ENCODE results near the gene ADI1.

ADI1 gene

DNA sequence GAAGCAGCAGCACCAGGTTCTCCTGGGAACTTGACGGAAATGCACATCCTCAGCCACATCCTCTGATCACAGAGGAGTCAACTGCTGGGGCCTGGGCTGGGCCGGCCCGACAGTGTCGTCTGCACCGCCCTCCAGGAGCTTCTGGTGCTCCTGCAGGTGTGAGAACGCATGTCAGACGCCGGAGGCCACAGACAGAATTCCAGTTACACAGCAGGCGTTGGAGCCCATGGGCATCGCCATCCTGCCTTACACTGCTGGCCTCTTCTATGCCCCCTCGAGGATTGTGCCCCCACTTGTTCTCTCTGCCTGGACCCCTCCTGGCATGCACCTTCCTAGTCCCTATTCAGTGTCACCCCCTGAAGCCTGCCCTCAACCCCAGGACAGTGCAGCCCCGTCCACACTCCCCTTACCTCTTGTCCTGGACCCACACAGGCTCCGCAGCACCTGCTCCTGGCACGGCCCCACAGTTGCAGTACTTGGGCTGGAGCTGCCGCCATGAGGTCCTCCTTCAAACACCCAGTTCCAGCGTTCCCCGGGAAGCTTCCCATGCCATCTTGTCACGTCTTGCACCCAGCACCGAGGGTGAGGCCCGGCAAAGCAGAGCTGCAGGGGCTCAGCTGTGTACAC lies 37.5 kb downstream of the ADI1 start:
- DNase-seq (ENCODE audit: low read depth, low spot score) = no peak

- DNase-seq (ENCODE audit: low read depth, low spot score) = no peak
These were observed 38.3 kb downstream of the ADI1 start for GRCh38 chr2:3481011-3481400.

- DNase-seq (ENCODE audit: low read depth, low spot score) = no peak
These were observed 38.9 kb downstream of the ADI1 start for GRCh38 chr2:3480352-3481010.

GRCh38 chr2:3479430-3480320 lies 39.7 kb downstream of the ADI1 start:
- no peak for DNase-seq (ENCODE audit: low read depth, low spot score)

DNA sequence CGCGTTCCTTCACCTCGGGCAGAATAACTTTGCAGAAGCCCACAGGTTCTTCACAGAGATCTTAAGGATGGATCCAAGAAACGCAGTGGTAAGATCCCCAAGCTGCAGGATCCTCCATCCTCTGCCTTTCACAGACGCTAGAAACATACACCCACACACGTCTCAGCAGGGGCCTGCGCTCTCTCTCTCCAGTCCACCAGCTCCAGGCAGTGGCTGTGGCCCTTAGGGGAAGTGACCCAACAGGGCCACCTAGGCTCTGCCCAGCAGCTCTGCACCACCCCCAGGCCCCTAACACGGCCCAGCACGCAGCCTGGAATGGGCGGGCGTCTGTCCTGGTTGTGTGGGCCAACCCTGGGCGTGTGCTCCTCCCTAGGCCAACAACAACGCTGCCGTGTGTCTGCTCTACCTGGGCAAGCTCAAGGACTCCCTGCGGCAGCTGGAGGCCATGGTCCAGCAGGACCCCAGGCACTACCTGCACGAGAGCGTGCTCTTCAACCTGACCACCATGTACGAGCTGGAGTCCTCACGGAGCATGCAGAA lies 40.4 kb downstream of the ADI1 start:
- no peak for DNase-seq (ENCODE audit: low read depth, low spot score)

DNA sequence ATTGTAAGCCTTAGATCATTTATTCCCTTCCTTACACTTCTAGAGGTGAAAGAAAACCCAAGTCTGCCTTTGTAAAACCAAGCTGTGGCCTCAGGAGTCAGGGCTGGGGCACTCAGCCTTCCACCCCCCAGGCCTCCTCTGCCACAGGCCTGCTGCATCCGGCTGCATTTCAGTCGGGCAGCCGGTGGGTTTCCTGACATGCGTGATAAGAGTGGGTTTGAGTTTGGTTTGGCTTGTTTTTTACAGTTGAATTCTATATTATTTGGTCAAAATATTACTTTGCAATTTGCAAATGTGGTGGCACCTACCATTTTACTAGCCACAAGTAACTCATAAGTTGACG lies 42.4 kb downstream of the ADI1 start:
- no peak for DNase-seq (ENCODE audit: low read depth, low spot score)

GRCh38 chr2:3476321-3476984 lies 42.9 kb downstream of the ADI1 start:
- DNase-seq (ENCODE audit: low read depth, low spot score) = no peak

GRCh38 chr2:3475771-3476170 lies 43.6 kb downstream of the ADI1 start:
- DNase-seq (ENCODE audit: low read depth, low spot score) = no peak

- no peak for DNase-seq (ENCODE audit: low read depth, low spot score)
These were observed 46.4 kb downstream of the ADI1 start for GRCh38 chr2:3472966-3473365.

- DNase-seq (ENCODE audit: low read depth, low spot score) = no peak
These were observed 47.0 kb downstream of the ADI1 start for GRCh38 chr2:3472296-3472695.

- DNase-seq (ENCODE audit: low read depth, low spot score) = no peak
These were observed 48.2 kb downstream of the ADI1 start for GRCh38 chr2:3470856-3471737.

GRCh38 chr2:3470166-3470651 lies 49.1 kb downstream of the ADI1 start:
- DNase-seq (ENCODE audit: low read depth, low spot score) = no peak

- no peak for DNase-seq (ENCODE audit: low read depth, low spot score)
These were observed 49.8 kb downstream of the ADI1 start for GRCh38 chr2:3469486-3469885.

- no peak for DNase-seq (ENCODE audit: low read depth, low spot score)
These were observed 50.9 kb downstream of the ADI1 start for GRCh38 chr2:3468296-3468988.

GRCh38 chr2:3467654-3468053 lies 51.7 kb downstream of the ADI1 start:
- no peak for DNase-seq (ENCODE audit: low read depth, low spot score)

DNA sequence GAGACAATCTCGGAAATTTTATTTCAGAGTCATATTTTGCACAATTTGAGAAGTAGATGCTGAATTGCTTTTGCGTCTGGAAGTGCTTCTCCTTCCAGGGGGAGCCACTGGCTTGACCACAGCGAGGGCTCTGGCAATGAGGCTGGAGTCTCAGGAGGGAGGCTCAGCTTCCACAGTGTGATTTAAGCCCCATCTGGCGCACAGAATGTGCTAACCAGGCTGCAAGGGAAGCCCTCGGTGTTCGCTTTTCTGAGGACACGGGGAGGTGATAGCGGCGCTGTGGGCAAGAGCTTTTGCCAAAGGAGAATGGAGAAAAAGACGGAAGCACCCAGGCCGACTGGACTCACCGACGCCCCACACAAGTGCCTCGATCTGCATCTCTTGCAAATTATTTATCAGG lies 52.4 kb downstream of the ADI1 start:
- DNase-seq (ENCODE audit: low read depth, low spot score) = no peak

GRCh38 chr2:3466482-3466863 lies 52.9 kb downstream of the ADI1 start:
- no peak for DNase-seq (ENCODE audit: low read depth, low spot score)

GRCh38 chr2:3465844-3466481 lies 53.4 kb downstream of the ADI1 start:
- no peak for DNase-seq (ENCODE audit: low read depth, low spot score)

DNA sequence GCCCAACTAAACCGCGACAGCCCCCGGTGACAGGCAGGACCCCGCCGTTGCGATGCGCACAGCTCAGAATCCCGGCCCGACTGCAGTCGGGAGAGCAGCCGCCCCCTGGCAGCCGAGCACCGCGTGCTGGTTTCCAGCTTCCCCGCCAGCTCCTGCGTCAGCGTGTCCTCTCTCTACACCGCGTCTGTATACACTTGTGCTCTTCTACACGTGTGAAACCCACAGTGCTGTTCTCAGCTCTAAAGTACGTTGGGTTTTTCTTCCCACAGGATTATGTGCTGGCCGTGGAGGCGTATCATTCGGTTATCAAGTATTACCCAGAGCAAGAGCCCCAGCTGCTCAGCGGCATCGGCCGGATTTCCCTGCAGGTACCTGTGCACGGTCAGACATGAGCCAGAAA lies 54.0 kb downstream of the ADI1 start:
- no peak for DNase-seq (ENCODE audit: low read depth, low spot score)

Data from activated naive CD8-positive, alpha-beta T cell treated with anti-CD3 and anti-CD28 coated beads, Interleukin-2, amount 50 U/mL, for 16 hours (primary cell).